MM.1S (cell line): ENCODE results near the gene SCAF11.

Source experiments
- CTCF ChIP-seq: fragments of 300-600 bp; sonication (generic); IDR thresholded peaks from 2 replicates; pipeline ENCODE4 v1.5.1; 2016; ENCODE audit warnings: antibody characterized with exemption, low read length, mixed read lengths
- EZH2 ChIP-seq: fragments of 300-600 bp; sonication (generic); optimal IDR thresholded peaks from 2 replicates; pipeline ENCODE3; 2017; ENCODE audit warnings: low read depth, mild to moderate bottlenecking, antibody characterized with exemption, low read length, mixed read lengths

GRCh38 chr12:45872446-45872845 is 117.9 kb downstream of the SCAF11 start:
- no peak for TF ChIP-seq CTCF
- no peak for TF ChIP-seq EZH2
